K562 (cell line): Measurements from ENCODE around the gene ARMH4.

ENCODE experiments used
- CBX1 ChIP-seq: sonication (generic); IDR thresholded peaks from 2 replicates; pipeline ENCODE4 v1.6.1; 2016; ENCODE audit warnings: antibody characterized with exemption, low read depth, mild to moderate bottlenecking
- FOXA1 ChIP-seq: fragments of 450-650 bp; IDR thresholded peaks from 2 replicates; pipeline ENCODE4 v1.6.1; 2016; ENCODE audit warnings: mild to moderate bottlenecking, borderline replicate concordance
- LEF1 ChIP-seq: fragments of 450-650 bp; IDR thresholded peaks from 2 replicates; pipeline ENCODE4 v1.6.1; 2016; ENCODE audit warnings: mild to moderate bottlenecking
- POLR2AphosphoS5 ChIP-seq: IDR thresholded peaks from 2 replicates; pipeline ENCODE4 v1.6.1; 2011; ENCODE audit warnings: mild to moderate bottlenecking, low read depth, low read length, moderate library complexity; ENCODE audit not compliant: control insufficient read depth, insufficient read depth
- SMARCB1 ChIP-seq: IDR thresholded peaks from 2 replicates; pipeline ENCODE4 v1.6.1; 2011; ENCODE audit warnings: improper control_type of control experiment, low read depth; ENCODE audit not compliant: insufficient read length
- SP2 ChIP-seq: IDR thresholded peaks from 2 replicates; pipeline ENCODE4 v1.6.1; 2011; ENCODE audit warnings: mild to moderate bottlenecking, low read depth, low read length, moderate library complexity; ENCODE audit not compliant: poor library complexity, severe bottlenecking; ENCODE audit errors: extremely low read depth
- SRSF9 ChIP-seq: fragments of 200-400 bp; formaldehyde crosslinking; IDR thresholded peaks from 2 replicates; pipeline ENCODE4 v1.6.1; 2017; ENCODE audit warnings: low read depth, low read length, borderline replicate concordance
- TAF7 ChIP-seq: fragments of 450-650 bp; IDR thresholded peaks from 2 replicates; pipeline ENCODE4 v1.6.1; 2016; ENCODE audit warnings: missing genetic modification characterization, missing compliant biosample characterization
- ZNF583 ChIP-seq: fragments of 250-450 bp; sonication (Bioruptor Pico); IDR thresholded peaks from 2 replicates; pipeline ENCODE4 v1.4.0; 2020
- TF ChIP-seq, protein P1 (sequence below), 3 experiments: IDR thresholded peaks in 2 of 3; conservative IDR thresholded peaks in 1 of 3; 2 replicates each; pipeline ENCODE4 v1.5.1; 2011 to 2012; ENCODE audit warnings: low read length in 3 of 3, mild to moderate bottlenecking in 3 of 3, control low read depth in 2 of 3, improper control_type of control experiment in 1 of 3, inconsistent platforms in 1 of 3, low read depth in 1 of 3, mixed read lengths in 1 of 3, moderate library complexity in 1 of 3; ENCODE audit not compliant: insufficient read depth in 2 of 3

- no peak for TF ChIP-seq CBX1
- TF ChIP-seq, protein P1, sequence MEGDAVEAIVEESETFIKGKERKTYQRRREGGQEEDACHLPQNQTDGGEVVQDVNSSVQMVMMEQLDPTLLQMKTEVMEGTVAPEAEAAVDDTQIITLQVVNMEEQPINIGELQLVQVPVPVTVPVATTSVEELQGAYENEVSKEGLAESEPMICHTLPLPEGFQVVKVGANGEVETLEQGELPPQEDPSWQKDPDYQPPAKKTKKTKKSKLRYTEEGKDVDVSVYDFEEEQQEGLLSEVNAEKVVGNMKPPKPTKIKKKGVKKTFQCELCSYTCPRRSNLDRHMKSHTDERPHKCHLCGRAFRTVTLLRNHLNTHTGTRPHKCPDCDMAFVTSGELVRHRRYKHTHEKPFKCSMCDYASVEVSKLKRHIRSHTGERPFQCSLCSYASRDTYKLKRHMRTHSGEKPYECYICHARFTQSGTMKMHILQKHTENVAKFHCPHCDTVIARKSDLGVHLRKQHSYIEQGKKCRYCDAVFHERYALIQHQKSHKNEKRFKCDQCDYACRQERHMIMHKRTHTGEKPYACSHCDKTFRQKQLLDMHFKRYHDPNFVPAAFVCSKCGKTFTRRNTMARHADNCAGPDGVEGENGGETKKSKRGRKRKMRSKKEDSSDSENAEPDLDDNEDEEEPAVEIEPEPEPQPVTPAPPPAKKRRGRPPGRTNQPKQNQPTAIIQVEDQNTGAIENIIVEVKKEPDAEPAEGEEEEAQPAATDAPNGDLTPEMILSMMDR (IDR thresholded peaks at IDR 0.05 in 2 of 3, conservative IDR thresholded peaks at IDR 0.05 in 1 of 3; ENCODE audit: insufficient read depth in 2 of 3, low read depth in 1 of 3, low read length in 3 of 3), result no peak
- no peak for TF ChIP-seq SMARCB1
- no peak for TF ChIP-seq ZNF583
- no peak for TF ChIP-seq SP2
- TF ChIP-seq LEF1, result no peak
- no peak for TF ChIP-seq SRSF9
- TF ChIP-seq FOXA1, result no peak
- no peak for TF ChIP-seq POLR2AphosphoS5
- no peak for TF ChIP-seq TAF7 (tag)
Measured at GRCh38 chr14:58146399-58146798, 5.6 kb downstream of the ARMH4 start.
